Renal pelvis (tissue), 4 donors: ENCODE results near the gene INVS. TPM values are rescaled to one million over a fixed set of nuclear protein-coding genes. Genes with fewer than 3 reads are reported as not detected.
A peak's percentile ranks its signal among the peaks of the same experiment; 100 is the strongest.
"Not testable (repeated sequence)": the region's sequence is repeated elsewhere in the genome, so short reads cannot be mapped to it uniquely, and the experiment has no call there.

ENCODE experiments used
- DNase-seq: peaks from one replicate; pipeline ENCODE4 v3.0.0-alpha.2; 2013
- polyA plus RNA-seq, 3 donors: library from polyadenylated mRNA; unstranded; fragments of 120-200 nt; gene quantifications; one replicate each; pipeline ENCODE4 v1.2.1, GENCODE V29; 2013; ENCODE audit not compliant: insufficient read length in 3 of 3

INVS gene
- polyA plus RNA-seq, 3 donors: 15.5 to 21.9 (median 20.4) TPM

- peak; percentile 26 for DNase-seq
These were observed 224.0 kb downstream of the INVS start for GRCh38 chr9:100322954-100323536.

- peak; percentile 17 for DNase-seq
These were observed 225.7 kb downstream of the INVS start for GRCh38 chr9:100324594-100325200.

GRCh38 chr9:100338736-100339135 is 239.7 kb downstream of the INVS start:
- not testable (repeated sequence) for DNase-seq

- no peak for DNase-seq
These were observed 241.2 kb downstream of the INVS start for GRCh38 chr9:100340224-100340623.

- DNase-seq: no peak
These were observed 242.8 kb downstream of the INVS start for GRCh38 chr9:100341889-100342288.

GRCh38 chr9:100346836-100347235 is 247.8 kb downstream of the INVS start:
- no peak for DNase-seq

GRCh38 chr9:100350188-100350587 is 251.1 kb downstream of the INVS start:
- no peak for DNase-seq

Other genes starting within 250 kb of the INVS start
- gene STX17, start 192.6 kb upstream of the INVS start, polyA plus RNA-seq: 10 to 100 TPM; 22.9 to 37.3 (median 35.2) TPM
- gene ERP44, start 243 bp upstream of the INVS start, polyA plus RNA-seq: 10 to 100 TPM; 30.8 to 35.8 (median 34.1) TPM